DMS 273 (cell line): ENCODE data around the gene OR1D5.
"Not testable (repeated sequence)": the region's sequence is repeated elsewhere in the genome, so short reads cannot be mapped to it uniquely, and the experiment has no call there.

Experiments used
- DNase-seq: peaks from one replicate; lab custom pipeline; 2025; ENCODE audit not compliant: unreplicated experiment; lab: John Stamatoyannopoulos, UW

The OR1D5 gene

DNA sequence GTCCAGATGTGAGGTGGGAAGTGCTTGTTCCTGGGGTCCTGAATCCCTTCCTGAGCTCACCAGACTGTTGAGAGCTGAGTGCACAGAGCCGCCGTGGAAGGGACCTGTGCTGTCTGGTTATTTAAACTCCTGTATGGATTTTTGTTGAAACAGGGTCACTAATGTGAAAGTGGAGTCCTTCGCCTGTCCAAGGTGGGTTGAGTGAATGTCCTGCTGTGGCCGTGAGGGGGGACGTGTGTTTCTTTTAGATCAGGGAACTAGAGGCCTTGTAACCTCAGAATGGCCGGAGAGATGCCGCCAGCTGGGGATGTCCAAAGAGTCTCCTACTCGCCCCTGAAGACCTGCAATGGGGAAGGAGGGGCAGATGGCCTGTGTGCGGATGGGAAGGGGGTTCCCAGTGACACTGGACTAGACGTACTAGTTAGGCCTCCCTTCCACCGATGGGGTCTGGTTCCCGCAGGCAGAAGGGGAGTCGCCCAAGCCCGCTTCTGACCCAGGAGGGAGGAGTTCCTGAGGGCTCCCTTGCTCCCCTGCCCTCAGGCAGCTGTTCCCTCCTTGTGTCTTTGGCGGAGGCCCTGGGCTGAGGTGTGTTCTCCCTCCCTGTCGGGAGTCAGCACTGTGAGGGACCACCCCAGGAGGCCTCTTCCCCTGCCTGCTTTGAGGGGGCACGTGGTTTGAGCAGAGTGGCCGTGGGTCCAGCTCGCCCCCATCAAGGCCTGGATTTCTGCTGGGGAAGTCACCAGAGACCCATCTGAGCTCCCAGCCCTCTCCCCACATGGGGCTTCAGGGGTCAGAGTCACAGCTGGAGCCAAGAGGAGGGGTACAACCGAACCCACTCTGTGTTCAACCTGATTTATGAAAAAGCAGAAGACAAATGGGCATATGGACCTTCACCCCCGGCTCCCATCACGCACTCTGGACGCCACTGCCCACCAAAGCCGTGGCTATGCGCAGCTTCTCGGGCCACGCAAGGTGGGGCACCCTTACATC, 30.9 kb downstream of the OR1D5 start:
- DNase-seq = no peak

DNA sequence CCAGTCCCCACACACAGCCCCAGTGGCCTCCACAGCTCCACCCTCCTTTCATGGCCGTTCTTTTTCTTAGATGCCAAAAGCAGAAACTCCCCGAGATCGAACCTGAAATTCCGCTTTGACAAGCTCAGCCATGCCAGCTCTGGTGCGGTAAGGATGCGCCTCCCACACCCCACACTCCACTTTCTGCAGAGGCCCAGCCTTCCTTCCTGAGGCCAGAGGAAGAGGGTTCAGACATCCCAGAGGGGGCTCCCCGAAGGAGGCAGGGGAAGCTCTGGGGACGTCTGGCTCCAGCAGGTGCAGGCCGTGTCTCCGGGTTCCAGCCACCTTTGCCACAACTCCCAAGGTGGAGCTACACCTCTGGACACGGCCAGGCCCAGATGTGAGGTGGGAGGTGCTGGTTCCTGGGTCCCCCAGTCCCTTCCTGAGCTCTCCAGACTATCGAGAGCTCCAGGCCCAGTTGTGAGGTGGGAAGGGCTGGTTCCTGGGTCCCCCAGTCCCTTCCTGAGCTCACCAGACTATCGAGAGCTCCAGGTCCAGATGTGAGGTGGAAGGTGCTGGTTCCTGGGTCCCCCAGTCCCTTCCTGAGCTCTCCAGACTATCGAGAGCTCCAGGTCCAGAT, 32.4 kb downstream of the OR1D5 start:
- not testable (repeated sequence) for DNase-seq

GRCh38 chr17:3030096-3030495, 33.3 kb downstream of the OR1D5 start:
- no peak for DNase-seq

DNA sequence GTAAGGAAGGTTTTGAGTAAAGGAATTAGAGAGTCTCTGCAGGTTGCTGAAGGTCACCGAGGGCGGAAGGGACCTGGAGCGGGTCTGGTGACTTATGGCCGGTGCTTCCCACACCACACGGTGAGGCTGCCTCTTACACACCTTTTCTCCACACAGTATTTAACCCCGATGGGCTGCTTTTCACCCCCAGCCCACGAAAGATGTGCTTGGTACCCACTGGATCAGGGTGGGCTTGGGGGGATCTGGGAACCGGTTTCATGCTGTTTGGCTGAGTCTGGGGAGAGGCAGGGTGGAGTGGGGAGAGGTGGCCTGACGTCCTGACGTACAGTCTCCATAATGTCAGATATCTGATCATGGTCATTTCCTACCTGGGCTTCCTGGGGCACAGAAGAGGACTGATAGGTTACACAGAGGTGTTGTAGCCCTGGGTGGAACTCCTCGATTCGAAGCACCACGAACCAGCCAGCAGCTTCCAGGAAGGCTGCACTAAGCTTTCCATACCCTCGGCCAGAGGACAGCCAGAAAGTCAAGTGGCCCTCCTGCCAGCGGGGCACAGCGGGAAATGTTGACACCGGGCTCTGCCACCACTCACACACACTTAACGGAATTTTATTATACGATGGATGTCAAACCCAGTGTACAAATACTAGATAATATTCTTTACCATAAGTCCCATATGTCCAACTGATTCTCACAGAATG, 34.0 kb downstream of the OR1D5 start:
- no peak for DNase-seq

GRCh38 chr17:3027786-3028532, 35.4 kb downstream of the OR1D5 start:
- no peak for DNase-seq

GRCh38 chr17:3026856-3027751, 36.3 kb downstream of the OR1D5 start:
- peak; percentile 44 for DNase-seq

- DNase-seq = no peak
Observed at GRCh38 chr17:3026125-3026855, 37.1 kb downstream of the OR1D5 start.

DNA sequence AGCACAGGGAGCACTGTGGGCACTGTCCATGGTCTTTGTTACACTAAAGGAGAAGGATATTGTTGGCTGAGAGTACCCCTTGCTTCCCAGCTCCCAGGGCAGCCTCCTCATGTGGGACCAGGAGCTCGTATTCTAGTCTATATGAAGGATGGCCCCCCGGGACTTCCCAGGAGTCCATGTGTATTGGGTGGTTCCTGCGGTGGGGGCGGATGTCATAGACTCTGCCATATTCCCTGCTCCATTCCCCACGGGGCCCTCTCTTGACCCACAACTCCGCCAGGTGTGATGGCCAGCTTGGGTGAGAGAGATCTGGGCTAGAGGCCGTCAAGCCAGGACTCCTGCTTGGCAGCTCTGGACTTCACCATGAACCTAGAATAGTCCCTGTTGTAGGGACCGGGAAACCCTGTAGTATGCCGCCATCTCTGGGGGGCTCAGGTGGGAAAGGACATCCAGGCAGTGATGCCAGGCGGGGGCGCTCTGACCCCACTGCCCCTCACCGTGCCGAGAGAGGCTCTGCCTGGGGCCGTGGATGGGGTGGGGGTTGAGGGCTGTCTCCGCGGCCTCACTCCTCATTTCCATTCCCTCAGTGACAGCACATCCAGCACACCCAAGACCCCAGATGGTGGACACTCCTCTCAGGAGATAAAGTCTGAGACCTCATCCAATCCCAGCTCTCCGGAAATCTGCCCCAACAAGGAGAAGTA, 37.8 kb downstream of the OR1D5 start:
- no peak for DNase-seq

- no peak for DNase-seq
Observed at GRCh38 chr17:3024346-3024745, 39.1 kb downstream of the OR1D5 start.

DNA sequence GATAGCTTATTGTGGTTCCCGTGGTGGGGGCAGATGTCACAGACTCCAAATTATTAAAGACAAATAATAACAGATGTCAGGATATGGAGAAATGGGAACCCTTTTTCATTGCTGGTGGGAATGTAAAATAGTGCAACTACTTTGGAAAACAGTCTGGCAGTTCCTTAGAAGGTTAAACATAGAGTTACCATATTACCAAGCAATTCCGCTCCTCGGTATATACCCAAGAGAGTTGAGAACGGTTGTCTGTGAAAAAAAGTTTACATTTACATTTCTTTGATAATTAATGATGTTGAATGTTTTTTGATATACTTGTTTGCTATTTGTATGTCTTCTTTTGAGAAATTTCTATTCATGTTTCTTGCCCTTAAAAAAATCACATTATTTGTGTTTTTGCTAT, 41.2 kb downstream of the OR1D5 start:
- DNase-seq = no peak

- DNase-seq = no peak
Observed at GRCh38 chr17:3020381-3020780, 43.0 kb downstream of the OR1D5 start.

- no peak for DNase-seq
Observed at GRCh38 chr17:3019761-3020160, 43.6 kb downstream of the OR1D5 start.

GRCh38 chr17:3017936-3018335, 45.5 kb downstream of the OR1D5 start:
- no peak for DNase-seq

GRCh38 chr17:3015890-3016289, 47.5 kb downstream of the OR1D5 start:
- no peak for DNase-seq

DNA sequence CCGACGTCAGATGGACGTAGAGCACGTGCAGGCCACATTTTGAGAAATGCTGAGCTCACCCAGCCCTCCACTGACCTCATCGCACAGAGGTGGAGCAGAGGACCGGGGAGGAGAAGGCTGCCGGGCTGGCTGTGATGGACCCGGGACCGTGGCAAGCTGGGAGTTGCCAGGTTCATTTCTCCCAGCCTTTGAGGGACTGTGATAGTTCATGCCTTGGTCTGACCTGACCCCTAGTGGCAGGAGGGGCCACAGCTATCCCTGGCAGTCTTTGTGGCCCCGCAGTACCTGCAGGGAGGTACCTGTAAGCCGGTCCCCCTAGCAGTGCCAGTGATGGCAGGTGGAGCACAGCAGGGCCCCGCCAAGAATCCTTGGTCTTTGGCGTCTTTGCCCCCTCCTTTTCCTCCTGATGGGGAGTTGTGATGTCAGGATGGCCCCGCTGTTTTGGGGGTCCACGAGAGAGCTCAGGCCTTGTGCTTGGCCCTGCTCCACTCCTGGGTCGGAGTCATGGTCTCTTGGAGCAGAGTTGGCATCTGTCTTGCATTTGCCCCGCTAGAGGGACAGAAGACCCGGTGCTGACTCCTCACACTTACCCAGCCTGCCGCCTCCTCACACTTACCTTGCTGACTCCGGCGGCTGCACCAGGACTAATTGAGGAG, 50.4 kb downstream of the OR1D5 start:
- DNase-seq = peak; percentile 56
